Vagina (tissue), 2 donors: Measurements from ENCODE around the gene PHF24.

Experiments used
- CTCF ChIP-seq, 3 experiments: fragments of 450-650 bp in 2 of 3; fragments of 200-600 bp in 1 of 3; sonication (generic) in 1 of 3; IDR thresholded peaks; one replicate each; pipeline ENCODE4 v1.5.1; 2017 to 2019; ENCODE audit warnings: antibody characterized with exemption in 3 of 3, mild to moderate bottlenecking in 2 of 3, moderate library complexity in 2 of 3
- POLR2A ChIP-seq, 2 donors: fragments of 450-650 bp; IDR thresholded peaks; one replicate each; pipeline ENCODE4 v1.6.1; 2017; ENCODE audit warnings: antibody characterized with exemption in 2 of 2, mild to moderate bottlenecking in 2 of 2, moderate library complexity in 2 of 2
- POLR2AphosphoS5 ChIP-seq, 2 donors: sonication (generic); formaldehyde crosslinking; IDR thresholded peaks; one replicate each; pipeline ENCODE4 v1.9.0; 2017; ENCODE audit warnings: antibody characterized with exemption in 2 of 2, mild to moderate bottlenecking in 2 of 2, low read depth in 1 of 2; ENCODE audit not compliant: insufficient read depth in 1 of 2

GRCh38 chr9:35010351-35010958 lies 52.4 kb downstream of the PHF24 start:
- no peak for TF ChIP-seq CTCF (IDR thresholded peaks at IDR 0.05)
- no peak for TF ChIP-seq POLR2A (IDR thresholded peaks at IDR 0.05)
- no peak for TF ChIP-seq POLR2AphosphoS5 (IDR thresholded peaks at IDR 0.05; ENCODE audit: insufficient read depth in 1 of 2, low read depth in 1 of 2)
